GM18951 (cell line): ENCODE measurements around the gene SYT11.
"Not testable (repeated sequence)": the region's sequence is repeated elsewhere in the genome, so short reads cannot be mapped to it uniquely, and the experiment has no call there.

Experiments
- POLR2A ChIP-seq: IDR thresholded peaks from 4 replicates; pipeline ENCODE4 v1.6.1; 2011; ENCODE audit warnings: mild to moderate bottlenecking; ENCODE audit not compliant: insufficient read length, insufficient read depth; ENCODE audit errors: extremely low read depth
- in situ Hi-C: fragments of 300-500 bp; cut with MboI; formaldehyde crosslinking; loops from one replicate; pipeline ENCODE4 v1.12.0; 2022; ENCODE audit warnings: low sequenced_read_pairs, mixed read lengths, inconsistent platforms; ENCODE audit not compliant: unreplicated experiment

Gene SYT11

DNA sequence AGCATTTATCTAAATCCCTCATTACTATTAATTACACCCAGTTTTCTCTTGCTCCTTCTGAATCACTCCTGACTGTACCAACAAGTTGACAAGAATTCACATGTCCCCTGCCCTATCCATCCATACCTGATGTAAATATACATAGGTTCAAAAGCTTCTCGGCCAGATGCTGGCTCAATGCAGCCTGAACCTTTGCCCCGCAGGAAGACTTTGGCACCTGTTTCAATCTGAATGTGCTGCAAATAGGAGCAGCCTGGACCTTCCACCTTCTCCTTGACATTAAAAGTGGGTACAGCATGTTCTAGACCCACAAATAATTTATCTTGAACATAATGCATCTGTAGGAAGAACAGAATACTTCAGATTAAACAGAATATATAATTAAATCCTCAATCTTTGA, 66.1 kb downstream of the SYT11 start:
- in situ Hi-C loops, result no loop called here
- TF ChIP-seq POLR2A, result no peak

DNA sequence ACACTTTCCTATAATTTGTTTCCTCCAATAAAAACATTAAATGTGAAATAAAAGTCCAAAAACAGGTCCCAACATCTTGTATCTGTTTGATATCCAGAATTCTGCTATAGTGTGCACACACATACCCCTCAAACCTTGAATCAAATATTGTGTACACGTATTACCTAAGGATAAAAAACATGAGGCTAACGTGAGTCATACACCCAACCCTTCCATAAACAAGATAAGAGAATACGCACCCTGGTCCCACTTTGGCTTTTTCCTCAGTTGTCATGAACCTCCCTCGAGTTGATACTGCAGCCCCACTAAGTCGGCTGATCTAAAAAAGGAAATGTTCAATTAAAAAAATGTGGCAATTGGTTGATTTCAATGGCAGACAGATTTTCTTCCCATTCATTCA, 69.7 kb downstream of the SYT11 start:
- no peak for TF ChIP-seq POLR2A
- in situ Hi-C loops, result no loop called here

DNA sequence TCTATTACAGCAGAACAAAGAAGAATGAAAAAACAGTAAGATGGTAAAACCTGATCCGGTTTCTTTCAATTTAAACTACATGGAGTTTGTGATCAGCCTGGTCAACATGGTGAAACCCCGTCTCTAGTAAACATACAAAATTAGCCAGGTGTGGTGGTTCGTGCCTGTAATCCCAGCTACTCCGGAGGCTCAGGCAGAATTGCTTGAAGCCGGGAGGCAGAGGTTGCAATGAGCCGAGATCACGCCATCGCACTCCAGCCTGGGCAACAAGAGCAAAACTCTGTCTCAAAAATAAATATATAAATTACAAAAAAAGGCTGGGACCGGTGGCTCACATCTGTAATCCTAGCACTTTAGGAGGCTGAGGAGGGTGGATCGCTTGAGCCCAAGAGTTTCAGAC, 71.4 kb downstream of the SYT11 start:
- in situ Hi-C loops, result not testable (repeated sequence)

DNA sequence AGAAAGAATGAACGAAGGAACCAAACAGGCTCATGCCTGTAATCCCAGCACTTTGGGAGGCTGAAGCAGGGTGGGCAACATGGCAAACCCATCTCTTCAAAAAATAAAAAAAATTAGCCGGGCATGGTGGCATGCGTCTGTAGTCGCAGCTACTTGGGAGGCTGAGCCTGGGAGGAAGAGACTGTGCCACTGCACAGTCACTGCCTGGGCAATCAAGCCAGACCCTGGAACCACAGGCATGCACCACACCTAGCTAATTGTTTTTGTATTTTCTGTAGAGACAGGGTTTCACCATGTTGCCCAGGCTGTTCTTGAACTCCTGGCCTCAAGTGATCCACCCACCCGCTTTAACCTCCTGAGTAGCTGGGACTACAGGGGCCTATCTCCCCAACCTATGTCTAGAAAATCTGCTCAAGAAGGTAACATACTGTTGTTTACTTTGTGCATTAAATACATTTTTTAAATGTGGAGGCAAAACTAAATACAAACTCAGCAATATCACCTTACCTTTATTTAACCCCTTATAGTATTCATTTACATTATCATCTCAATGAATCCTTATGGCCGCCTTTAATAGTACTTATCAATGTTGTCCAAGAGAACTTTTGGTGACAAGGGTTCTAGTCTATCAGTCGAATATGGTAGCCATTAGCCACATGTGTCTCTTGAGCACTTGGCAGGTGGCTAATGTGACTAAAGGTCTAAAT, 72.1 kb downstream of the SYT11 start:
- in situ Hi-C loops, result no loop called here
- TF ChIP-seq POLR2A, result no peak

DNA sequence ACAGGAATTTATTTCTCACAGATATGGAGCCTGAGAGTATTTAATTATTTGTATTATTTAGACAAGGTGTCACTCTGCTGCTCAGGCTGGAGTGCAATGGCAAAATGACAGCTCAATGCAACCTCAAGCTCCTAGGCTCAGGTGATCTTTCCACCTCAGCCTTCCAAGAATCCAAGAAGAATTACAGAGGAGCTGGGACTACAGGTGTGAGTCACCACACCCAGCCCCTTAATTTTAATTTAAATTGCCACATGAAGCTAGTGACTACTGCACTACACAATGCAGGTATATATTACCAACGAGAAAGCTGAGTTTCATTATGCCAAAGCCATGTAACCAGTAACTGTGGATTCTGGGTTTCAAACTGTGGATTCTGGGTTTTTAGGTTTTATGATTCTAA, 72.7 kb downstream of the SYT11 start:
- TF ChIP-seq POLR2A, result no peak
- in situ Hi-C loops, result no loop called here

DNA sequence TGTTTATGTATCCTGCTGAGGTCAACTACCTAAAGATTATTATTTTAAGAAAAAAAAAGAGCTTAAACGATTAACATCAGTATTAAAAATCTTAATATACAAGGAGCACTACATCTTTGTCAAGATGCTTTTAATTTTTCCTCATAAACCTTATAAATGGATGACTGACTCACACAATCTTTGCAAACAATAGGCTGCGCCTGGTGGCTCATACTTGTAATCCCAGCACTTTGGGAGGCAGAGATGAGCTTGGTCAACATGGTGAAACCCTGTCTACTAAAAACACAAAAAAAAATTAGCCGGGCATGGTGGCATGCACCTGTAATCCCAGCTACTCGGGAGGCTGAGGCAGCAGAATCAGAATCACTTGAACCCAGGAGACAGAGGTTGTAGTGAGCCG, 73.1 kb downstream of the SYT11 start:
- no peak for TF ChIP-seq POLR2A
- in situ Hi-C loops, result no loop called here

DNA sequence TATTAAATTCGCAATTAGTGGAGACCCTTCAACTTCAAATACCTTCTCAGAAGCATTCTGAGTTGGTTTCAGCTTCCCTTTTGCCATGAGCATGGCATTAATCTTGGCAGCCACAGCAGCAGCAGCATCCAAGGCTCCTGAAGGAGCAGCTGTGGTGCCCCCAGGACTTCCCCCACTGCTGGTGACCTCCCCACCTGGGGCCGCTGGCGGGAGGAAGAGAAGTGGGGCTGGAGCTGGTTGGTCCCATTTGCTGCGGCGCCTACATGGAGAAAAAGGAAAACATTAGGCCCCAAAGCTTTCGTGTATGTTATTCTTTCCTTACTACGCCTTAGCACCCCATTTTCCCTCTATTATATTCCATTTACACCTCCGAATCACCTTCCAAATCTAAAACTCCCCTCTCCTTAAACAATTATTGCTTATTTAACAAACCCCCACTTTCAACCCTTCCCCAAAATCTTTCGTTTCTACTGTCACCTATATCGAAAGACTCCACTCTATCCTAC, 74.3 kb downstream of the SYT11 start:
- in situ Hi-C loops, result no loop called here

DNA sequence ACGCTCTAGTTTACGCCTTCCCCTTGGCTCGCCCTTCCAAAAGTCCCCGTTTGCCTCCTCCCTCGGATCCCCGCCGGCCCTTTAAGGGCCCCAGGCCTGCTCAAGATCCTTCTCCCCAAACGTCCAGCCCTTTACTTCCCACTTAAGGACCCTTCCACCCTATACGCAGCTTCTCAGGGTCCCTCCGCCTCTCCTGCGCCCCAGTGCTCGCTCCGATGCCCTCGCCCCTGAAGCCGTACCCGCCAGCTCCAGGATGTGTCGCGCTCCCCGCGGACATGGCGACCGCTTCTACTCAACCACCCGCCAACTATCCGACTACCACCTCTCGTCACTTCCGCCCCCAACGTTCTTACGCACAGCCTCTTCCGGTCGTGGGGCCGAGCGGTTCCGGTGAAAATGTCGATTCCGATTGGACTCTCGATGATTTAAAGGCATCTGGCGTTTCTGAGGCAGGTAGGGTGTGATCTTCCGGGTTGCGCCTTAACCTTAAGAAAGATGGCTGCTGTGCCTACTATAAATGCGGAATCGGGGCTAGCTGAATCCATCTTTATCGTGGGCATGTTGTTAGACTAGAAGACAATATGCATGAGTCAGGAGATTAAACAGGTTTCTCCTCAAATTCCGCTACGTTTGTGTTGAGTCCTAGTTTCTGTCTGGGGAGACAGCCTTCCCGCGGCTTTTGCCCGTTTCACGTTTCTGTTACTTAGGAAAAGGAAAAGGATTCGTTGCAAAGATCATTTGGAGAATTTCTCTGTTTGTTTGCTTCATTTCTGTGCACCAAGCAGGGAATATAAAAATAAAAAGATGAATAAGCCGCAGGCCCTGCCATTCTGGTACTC, 74.9 kb downstream of the SYT11 start, which contains the start of gene KHDC4:
Gene KHDC4 (minus strand): TSS at position 317 of the 839 bp plus-strand sequence. CDS start 40 bp downstream, at position 277.
- peak; percentile 95 for TF ChIP-seq POLR2A
- in situ Hi-C loops, result no loop called here

More for the DNA sequence above, 74.3 kb downstream of the SYT11 start:
- TF ChIP-seq POLR2A, result no peak
